Colon (tissue), 2 donors: Measurements from ENCODE around the gene OR2A25.

Experiments used
- FAIRE-seq: peaks from 2 replicates; lab custom pipeline; 2012; peaks lifted over from hg19 to GRCh38; lab: Jason Lieb, UNC
- donor health status: control.
- donor health status: control.

Gene OR2A25

GRCh38 chr7:144074374-144074773 lies 4.8 kb downstream of the OR2A25 start:
- FAIRE-seq = no peak

DNA sequence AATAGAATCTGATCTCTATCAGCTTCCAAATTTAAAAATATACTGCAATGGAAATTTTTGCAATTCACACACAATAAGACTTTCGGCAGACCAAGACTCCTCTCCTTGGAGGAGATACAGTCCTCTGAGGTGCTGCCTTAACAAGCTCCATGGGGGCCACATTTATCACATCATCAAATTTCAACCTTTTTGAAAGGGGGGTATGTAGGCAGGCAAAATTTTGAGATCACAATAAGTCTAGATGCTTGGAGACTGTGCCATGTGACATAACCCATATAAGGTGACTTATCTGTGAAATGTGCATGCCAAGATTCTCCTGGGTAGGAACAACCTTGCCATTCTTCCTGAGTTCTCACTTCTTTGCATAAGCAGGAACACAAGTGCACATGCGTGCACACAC lies 16.4 kb downstream of the OR2A25 start, which contains the start of gene OR2A12:
Gene OR2A12 (plus strand): TSS at position 301 of the 400 bp plus-strand sequence. CDS start 8,830 bp downstream, outside the sequence.
- no peak for FAIRE-seq

DNA sequence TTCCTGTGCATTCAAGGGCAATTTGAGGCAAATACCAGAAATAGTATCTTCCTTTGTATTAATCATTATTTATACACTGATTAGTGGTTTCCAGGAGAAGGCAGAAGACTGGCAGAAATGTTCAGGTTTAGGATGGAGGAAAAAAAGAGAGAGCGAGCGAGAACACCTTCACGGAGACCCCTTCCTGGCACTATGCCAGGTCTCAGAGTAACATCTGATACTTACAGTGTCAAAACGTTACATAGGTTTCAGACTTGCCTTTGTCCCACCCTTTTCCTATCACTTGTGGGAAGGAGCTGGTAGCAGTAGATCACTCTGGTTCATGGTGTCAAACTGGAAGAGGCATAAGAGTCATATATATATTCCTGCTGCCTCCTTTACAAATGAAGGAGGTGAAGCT lies 17.1 kb downstream of the OR2A25 start:
- FAIRE-seq = no peak

GRCh38 chr7:144087230-144087629 lies 17.6 kb downstream of the OR2A25 start:
- no peak for FAIRE-seq

GRCh38 chr7:144090667-144091066 lies 21.1 kb downstream of the OR2A25 start:
- FAIRE-seq = no peak

DNA sequence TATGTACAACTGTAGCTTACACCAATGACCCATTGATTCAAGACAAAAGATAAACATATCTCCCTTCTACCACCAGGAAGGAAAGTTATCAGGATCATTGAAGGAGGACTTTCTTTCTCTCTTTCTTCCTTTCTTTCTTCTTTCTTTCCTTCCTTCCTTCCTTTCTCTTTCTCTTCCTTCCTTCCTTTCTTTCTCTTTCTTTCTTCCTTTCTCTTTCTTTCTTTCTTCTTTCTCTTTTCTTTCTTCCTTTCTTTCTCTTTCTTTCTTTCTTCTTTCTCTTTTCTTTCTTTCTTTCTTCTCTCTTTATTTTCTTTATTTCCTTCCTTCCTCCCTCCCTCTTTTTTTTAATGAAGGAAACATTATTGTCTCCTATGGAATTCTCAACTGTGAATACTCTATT lies 29.2 kb downstream of the OR2A25 start:
- FAIRE-seq = no peak

- FAIRE-seq = no peak
These were observed 31.0 kb downstream of the OR2A25 start for GRCh38 chr7:144100607-144101006.

DNA sequence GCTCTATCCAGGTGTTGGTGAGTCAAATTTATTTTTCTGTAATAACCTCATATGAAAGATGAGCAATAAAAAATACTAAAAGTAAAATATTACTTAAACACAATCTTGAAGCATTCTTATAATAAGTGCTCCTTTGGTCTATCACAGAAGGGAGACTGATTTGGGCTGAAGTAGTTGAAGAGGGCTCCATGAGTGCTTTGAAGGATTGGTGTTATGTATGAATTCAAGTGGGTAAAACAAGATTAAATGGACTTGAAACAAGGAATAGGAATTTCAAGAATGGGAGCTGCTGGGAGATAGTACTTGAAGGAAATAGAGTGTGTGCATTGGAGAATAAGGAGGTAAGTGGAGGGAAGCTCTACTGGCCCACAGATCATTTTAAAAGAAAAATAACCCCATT lies 32.4 kb downstream of the OR2A25 start:
- FAIRE-seq = no peak

DNA sequence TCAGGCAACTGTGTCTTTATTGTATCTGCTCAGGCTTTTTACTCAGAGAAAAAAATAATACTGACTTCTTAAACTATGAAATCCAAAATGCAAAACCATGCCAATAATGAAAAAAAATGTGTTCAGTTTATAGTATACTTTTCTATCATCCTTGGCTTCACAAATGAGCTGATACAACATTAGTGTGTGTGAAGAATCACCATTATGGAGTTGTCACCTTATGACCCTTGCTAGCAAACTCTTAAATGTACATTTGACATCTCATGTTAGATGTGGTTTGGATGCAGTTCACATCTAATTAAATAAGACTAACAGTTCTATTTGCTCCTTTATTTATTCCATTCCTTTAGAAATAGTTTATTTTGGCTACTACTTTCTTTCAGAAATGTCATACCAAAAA lies 35.6 kb downstream of the OR2A25 start:
- no peak for FAIRE-seq

DNA sequence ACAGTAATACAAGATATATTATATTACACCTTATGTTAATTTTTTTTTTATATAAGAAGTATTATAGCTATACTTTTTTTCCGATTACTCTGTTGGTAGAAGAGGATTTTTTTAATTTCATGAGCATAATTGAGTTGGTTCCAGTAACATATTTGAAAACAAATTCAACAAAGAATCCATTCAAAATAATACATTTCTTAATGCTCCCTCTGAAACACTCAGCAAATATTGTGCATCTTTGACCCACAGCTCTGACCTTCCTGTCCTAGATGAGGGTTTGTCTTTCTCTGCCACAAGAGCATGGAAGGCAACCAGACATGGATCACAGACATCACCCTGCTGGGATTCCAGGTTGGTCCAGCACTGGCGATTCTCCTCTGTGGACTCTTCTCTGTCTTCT lies 39.7 kb downstream of the OR2A25 start, which contains the start of gene OR2A2:
Gene OR2A2 (plus strand): TSS at position 301 of the 400 bp plus-strand sequence. CDS start 0 bp downstream, at position 301.
- no peak for FAIRE-seq

- FAIRE-seq = no peak
These were observed 40.7 kb downstream of the OR2A25 start for GRCh38 chr7:144110272-144110671.

GRCh38 chr7:144113651-144114050 lies 44.0 kb downstream of the OR2A25 start:
- no peak for FAIRE-seq

- no peak for FAIRE-seq
These were observed 48.7 kb downstream of the OR2A25 start for GRCh38 chr7:144118341-144118740.

DNA sequence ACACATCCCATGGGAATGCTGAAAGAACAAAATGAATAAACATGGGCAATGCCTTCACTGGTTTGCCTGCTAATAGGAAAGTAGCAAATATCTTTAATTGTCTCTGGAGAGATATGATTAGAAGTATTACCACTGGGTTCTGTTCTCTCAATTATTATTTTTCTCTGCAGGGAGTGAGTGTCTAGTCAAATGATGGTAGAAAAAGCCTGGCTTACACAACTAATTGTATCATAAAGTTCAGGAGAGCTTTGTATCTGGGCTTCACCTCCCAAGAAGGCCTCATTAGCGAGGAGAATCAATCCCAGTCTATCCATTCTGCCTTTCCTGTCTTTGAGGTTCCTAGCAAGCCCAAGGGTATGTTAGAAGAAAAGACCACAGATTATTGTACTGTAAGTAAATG lies 53.3 kb downstream of the OR2A25 start, which contains the start of gene OR2A14:
Gene OR2A14 (plus strand): TSS at position 301 of the 400 bp plus-strand sequence. CDS start 5,937 bp downstream, outside the sequence.
- no peak for FAIRE-seq
